GM18507 (cell line): ENCODE measurements around the gene MAPK1IP1L.

Source experiments
- DNase-seq: peaks from one replicate; pipeline ENCODE4 v3.0.0; 2011; ENCODE audit warnings: low read depth; ENCODE audit not compliant: insufficient read length; ENCODE audit errors: extremely low spot score
- FAIRE-seq: peaks from 2 replicates; lab custom pipeline; 2011; peaks lifted over from hg19 to GRCh38; lab: Jason Lieb, UNC

The MAPK1IP1L gene

DNA sequence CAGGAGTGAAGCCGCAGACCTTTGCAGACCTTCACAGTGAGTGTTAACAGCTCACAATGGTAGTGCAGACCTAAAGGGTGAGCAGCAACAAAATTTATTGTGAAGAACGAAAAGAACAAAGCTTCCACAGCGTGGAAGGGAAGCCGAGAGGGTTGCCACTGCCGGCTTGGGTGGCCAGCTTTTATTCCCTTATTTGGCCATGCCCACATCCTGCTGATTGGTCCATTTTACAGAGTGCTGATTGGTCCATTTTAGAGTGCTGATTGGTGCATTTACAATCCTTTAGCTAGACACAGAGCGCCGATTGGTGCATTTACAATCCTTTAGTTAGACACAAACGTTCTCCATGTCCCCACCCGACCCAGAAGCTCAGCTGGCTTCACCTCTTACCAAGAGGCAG, 35.5 kb downstream of the MAPK1IP1L start:
- DNase-seq (no peak), FAIRE-seq (no peak)

DNA sequence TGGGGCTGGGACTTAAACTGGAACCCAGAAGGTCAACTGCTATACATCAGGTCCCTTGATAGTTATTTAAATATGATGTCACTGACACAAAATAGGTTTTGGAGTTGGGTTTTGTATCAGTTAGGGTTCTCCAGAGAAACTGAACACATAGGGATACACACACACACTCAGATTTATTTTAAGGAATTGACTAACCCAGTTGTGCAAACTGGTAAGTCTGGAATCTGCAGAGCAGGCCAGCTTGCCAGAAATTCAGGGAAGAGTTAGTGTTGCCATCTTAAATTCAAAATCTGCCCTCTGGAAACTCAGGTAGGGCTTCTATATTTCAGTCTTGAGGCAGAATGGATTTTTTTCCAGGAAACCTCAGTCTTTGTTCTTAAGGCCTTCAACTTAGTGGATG, 36.9 kb downstream of the MAPK1IP1L start:
- no peak for FAIRE-seq
- DNase-seq = no peak

DNA sequence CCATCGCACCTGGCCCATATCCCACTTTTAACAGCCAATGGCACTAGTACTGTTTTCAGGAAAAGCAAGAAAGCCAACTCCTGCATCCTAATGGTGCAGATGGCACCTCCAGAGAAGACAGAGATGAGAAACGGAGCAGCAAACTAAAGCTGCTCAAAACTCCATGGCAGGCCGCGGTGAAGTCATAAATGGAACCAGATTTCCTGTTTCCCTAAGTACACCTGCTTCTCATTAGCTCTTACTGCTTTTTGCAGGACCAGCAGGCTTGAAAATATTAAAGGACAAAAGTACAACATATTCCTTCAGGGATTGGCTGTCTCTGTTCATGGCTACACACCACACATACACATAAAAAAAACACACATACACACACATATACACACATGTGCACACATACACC, 40.9 kb downstream of the MAPK1IP1L start:
- FAIRE-seq (no peak), DNase-seq (no peak)

DNA sequence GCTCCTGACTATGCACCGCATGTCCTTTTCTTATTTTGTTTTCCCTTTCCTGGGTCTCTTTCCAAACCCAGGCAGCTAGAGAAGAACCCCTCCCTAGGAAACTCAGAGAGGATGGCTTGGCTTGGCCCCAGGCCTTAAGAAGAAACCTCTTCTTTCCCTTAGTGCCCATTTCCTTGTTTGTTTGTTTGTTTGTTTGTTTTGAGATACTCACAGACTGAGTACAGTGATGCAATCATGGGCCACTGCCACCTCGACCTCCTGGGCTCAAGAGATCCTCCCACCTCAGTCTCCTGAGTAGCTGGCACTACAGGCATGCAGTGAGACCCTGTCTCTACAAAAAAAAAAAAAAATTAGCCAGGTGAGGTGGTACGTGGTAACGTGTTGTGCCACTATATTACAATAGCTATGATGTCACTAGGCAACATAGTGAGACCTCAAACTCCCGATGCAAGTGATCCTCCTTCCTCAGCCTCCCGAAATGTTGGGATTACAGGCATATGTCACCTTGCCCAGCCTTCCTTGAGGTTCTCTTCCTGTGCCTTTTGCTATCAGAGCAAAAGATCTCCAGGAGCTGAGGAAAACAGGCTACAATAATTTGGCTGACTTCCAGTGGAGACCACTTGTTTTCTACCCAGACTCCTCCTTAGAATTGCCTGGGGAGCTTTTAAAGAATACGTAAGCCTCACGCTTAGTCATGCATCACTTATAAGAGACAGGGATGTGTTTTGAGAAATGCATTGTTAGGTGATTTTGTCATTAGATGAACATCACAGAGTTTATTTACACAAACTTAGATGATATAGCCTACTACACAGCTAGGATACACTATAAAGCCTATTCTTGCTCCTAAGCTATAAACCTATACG, 43.1 kb downstream of the MAPK1IP1L start:
- no peak for FAIRE-seq
- no peak for DNase-seq

DNA sequence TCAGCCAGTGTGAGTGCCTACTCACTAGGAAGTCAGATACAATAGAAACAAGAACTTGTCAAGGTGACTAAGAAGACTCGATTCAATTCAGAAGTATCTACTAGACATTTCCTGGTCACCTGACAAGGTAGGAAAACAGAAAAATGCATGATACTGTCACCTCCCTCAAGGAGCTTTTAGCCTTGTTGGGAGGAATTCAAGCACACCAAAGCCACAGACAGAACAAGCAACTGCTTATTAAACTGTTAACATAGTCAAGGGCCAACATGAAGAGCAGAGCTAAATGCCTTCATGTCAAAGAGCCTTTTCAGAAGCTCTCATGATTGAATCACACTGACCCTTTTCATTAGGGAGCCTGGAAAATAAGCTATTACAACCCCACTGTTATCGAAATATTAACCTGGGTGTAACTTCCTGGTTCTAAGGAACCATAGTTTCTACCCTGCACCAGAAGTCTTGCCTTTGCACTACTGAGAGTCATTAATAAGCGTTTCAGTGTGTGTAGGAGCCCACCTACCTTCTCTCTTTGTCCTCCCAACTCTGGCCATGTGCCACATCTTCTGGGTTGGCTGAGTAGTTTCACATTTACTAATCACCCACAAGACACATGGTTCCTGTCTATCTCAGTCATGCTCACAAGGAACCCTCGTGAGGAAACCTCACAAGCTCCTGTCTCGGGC, 46.6 kb downstream of the MAPK1IP1L start:
- peak; percentile 97 for FAIRE-seq
- peak; percentile 64 for DNase-seq

DNA sequence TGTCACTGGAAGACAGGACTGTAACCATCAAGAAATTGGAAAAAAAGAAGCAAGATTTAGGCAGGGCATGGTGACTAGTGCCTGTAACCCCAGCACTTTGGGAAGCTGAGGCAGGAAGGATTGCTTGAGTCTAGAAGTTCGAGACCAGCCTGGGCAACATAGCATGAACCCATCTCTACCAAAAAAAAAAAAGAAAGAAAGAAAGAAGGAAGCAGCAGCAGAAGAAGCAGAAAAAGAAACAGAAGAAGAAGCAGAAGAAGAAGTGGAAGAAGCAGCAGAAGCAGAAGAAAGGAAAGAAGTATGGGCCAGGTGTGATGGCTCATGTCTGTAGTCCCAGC, 47.1 kb downstream of the MAPK1IP1L start:
- FAIRE-seq (no peak), DNase-seq (no peak)

DNA sequence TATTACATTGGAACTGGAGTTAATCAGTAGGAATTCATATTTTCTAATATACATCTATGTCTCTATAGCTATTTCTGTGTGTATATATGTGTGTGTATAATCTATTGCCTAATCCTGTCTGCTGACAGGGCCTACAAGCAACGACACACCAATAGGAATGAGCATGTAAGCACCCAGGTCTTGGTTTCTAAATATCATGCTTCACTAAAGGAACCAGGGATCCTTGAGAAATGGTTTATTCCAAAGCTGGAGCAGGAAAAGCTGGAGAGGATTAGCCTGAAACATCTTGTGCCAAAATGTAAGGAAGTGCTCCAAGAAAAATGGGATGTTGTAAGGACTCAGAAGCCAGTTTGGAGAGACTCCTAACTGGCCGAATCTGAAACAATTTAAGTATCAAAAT, 48.3 kb downstream of the MAPK1IP1L start:
- no peak for DNase-seq
- FAIRE-seq = no peak

DNA sequence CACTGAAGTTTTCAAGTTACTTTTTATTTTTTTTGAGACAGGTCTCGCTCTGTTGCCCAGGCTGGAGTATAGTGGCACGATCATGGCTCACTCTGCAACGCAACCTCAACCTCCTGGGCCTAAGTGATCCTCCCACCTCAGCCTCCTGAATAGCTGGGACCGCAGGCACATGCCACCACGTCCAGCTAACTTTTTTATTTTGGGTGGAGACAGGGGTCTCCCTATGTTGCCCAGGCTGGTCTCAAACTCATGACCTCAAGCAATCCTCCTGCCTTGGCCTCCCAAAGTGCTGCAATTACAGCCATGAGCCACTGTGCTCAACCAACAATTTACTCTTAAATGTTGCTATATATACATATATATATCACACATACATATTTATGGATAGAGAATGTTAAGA, 50.3 kb downstream of the MAPK1IP1L start:
- FAIRE-seq (no peak), DNase-seq (no peak)

DNA sequence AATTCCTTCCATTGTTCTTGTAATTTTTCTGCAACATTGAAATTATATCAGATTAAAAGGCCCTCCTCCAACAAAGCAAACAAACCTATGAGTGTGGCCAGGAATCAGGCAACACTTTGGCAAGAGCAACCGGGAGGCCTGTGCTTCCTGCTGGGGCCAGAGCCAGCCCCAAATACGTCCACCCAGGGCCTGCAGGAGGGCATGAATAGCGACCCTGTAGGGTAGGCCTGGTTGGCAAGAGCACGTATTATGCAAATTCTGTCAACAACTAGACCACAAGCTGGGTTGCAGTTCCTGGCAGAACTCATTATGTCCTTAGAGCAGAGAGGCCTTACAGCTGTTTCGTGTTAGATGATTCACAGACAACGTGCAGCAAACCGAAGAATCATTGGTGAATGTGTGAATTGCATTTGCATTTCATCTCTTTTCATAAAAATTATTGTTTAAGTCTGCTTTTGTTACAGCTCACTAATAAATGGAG, 50.7 kb downstream of the MAPK1IP1L start:
- peak; percentile 60 for DNase-seq

DNA sequence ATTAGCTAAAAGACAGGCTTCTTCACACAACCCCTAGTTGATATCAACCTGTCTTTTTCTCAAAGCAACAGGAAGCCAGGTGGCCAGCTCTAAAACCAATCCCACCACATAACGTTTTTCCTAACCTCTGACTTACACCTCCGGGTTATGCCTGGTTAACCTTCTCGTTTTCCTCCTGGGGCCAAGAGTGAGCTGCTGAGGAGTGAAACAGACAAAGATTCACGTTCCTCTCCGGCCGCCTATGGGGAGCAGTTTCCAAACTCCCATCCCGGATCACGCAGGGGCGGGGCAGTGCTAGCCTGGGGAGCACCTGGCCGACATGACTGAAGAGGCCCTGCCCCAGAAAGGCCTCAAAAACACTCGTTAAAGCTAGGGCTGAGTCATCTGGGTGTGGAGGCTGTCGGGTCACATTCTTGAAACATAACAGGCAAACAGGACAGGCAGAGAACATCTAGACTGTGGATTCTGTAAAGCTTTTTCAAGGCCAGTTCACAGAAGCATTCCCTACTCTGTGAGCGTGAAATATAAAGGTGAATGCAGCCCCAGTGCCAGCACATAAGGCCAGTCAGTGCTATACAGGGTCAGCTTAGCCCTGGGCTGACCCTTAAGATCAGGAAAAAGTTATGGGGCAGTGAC, 51.7 kb downstream of the MAPK1IP1L start:
- FAIRE-seq (no peak), DNase-seq (no peak)

More for the DNA sequence above, 50.7 kb downstream of the MAPK1IP1L start:
- peak; percentile 98 for FAIRE-seq

DNA sequence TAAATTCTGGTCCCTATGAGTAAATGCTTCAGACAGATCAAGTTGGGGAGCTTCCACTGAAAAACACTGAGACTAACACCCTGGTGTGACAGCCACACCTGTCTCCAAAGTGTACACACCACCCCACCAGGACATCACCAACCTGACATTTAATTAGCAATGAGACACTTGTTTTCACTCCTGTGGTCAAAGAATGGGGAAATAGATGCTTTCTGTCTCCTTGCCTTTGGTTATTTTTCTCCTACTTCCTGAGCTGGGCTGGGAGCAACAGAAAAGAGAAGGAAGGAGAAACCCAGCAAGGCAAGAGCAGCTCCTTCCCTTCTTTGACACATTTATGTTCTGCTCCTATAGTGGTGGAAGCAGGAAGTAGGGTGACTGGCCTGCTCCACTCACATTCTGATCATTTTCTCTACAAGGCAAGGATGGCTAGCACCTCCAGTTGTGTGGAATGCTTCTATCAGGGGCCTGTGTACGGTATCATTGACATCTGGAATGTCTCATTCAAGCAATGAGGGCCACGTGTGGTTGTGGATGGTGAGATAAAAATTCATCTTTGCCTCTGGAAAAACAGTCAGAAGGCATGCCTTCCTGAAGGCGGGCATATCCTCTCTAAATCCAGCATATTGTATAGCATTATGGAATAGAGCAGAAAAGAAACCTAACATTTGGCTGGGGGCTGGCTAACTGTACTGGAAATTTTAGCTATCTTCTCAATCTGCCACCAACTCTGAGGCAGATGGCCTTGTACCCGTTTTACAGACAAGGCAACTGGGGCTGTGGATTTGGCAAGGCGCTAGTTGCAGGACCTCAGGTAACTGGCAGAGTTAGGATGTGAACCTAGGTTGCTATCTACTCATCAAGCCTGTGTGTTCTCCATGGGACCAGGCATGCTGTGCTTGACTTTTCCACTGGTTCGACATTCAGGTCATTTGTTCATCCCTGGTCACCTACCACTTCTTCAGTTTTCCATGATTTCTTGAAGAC, 52.8 kb downstream of the MAPK1IP1L start:
- no peak for DNase-seq
- no peak for FAIRE-seq

DNA sequence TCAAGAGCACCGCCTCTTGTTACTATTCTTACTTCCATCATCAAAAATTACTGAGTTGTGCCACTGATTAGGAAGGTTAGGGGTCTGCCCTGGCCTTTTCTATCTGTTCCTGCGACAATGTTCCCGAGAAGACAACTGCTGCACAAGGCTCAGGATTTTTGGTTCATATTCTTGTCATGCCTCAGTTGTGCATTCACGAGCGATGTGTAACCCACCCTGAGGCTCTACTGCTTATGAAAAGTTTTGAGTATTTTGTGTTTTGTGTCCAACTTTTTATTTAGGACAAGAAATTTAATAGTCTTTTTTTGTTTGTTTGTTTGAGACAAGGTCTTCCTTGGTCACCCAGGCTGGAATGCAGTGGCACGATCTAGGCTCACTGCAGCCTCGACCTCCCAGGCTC, 54.5 kb downstream of the MAPK1IP1L start:
- DNase-seq (no peak), FAIRE-seq (no peak)

DNA sequence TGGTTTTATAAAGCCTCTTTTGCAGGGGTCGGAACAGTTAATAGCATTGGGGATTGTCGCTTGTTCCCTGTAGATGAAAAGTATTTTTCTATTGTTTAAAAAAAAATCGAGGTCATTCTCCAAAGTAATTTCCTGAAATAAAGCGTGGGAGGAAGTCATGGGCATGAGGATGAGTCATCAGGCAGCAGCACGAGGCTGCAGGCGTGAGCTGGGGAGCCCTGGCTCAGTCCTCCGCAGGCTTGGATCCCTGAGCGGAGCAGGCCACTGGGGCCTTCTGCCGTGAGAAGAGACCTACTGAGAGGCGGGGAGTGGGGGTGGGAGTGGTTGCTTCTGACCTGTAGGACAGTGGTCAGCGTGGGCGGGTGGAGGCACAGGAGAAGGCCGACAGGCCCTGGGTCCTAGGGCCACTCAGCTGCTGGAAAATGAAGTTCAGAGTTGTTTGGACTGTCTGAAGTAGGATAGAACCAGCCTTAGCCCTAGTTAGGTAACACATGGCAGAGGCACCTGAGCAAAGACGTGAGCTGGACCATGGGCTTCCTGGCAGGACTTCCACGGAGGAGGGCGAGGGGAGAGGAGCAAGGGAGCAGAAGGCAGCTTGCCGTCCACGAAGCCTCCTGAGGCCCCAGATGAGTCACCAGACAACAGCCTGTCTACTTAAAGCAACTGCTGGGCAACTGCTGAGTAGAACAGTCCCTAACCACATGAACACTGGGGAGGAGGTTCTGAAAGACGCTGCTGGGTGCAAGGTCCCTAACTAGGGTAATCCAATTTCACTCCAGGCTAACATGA, 56.5 kb downstream of the MAPK1IP1L start:
- DNase-seq (no peak), FAIRE-seq (no peak)

DNA sequence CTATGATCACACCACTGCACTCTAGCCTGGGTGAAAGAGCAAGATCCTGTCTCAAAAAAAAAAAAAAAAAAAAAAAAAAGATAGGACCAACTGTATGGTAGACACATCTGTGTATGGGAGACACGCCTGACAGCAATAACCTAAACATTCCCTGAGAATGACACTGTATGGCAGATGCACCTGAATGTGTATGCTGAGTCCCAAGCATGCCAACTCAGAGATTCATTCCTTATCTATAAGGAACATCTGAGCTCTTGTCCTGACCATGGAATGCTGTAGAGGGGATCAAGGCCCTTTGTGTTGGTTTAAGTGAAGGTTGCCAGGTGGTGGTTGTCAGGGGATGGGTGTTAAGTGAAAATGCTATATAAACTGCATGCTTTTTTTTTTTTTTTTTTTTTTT, 58.4 kb downstream of the MAPK1IP1L start:
- DNase-seq = no peak
- FAIRE-seq = no peak

DNA sequence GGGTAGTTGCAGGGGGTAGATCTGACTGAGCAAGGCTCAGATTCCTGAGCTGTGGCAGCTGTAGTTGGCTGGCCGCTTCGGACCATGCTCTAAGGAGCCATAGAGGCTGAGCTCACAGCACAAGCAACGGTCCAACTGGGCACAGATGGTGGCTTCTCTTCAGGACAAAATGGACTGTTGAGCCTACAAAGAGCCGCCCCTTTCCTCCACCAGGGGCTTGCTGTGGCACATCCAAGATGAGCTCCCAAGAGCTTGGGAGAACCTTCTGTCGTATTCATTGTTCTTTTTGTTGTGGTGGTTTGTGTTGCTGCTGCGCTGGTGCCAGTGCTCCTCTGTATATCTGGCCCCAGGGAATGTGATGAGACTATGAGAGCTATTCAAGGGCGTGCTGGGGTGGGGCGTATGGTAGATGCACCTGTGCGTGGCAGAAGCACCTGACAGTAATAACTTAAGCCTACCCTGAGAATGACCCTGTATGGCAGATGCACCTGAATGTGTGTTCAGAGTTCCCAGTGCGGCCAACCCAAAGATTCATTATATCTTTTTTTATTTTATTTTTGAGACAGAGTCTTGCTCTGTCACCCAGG, 59.8 kb downstream of the MAPK1IP1L start:
- FAIRE-seq = no peak
- DNase-seq = no peak

DNA sequence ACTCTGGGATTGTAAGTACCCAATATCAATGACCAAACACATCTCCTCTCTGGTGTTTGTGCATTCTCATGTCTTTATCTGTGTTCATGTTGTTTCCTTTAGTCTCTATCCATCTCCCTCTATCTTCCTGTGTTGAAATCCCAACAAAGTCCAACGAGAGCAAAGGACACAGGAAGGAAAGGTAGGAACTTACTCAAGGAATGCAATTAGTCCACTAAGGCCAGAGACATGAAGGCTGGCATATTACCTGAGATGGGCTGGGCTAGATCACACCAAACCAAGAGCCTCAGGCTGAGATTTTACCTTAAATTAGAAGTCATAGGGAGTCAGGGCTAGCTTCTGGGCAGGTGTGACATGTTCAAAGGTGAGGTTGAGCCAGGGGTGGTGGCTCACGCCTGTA, 63.3 kb downstream of the MAPK1IP1L start:
- FAIRE-seq (no peak), DNase-seq (no peak)

DNA sequence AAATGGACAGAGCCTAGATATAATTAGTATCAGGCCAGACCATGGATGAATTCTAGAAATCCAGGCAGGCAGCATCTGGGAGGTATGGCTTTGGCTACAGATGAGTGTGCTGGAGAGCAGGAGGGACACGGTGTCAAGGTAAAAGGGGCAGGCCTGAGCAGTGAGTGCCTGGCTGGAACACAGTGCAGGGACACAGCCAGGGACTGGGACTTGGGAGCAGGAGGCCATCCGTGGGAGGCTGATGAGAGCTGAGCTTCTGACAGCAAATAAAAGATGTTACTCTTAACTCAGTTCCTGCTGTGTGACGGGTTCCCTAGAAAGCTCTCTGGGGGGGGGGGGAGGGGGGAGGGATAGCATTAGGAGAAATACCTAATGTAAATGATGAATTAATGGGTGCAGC, 64.0 kb downstream of the MAPK1IP1L start:
- DNase-seq (no peak), FAIRE-seq (no peak)

DNA sequence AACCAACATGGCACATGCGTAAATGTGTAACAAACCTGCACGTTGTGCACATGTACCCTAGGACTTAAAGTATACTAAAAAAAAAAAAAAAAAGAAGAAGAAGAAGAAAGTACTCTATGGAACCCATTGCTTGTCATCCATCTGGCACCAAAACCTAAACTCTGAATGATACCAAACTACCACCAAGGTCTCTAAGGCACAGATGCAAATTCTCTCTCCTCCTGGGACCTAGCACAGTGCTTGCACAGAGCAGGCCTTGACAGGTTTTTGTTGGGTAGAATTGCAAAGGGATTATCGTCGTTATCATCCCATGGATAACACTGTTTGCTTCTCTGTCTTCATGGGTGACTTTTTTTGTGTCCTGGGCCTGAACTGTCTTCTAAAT, 64.4 kb downstream of the MAPK1IP1L start:
- no peak for DNase-seq

More for the DNA sequence above, 64.4 kb downstream of the MAPK1IP1L start:
- FAIRE-seq = no peak
